IMR-90 (cell line): Measurements from ENCODE around the gene CPOX. TPM values are rescaled to one million over a fixed set of nuclear protein-coding genes. Genes with fewer than 3 reads are reported as not detected.

Experiments used
- ATAC-seq: fragments of 200-7000 bp; cut with Tn5 transposase; 2 replicates; pipeline ENCODE4 v1.9.1; 2020; ENCODE audit warnings: low read depth, mild to moderate bottlenecking, moderate library complexity
- BruUV-seq: library from RNA; stranded (reverse); fragments of 400-500 nt; replicated peaks from 2 replicates; lab custom pipeline; 2021; lab: Mats Ljungman, UMichigan
- CTCF ChIA-PET: fragments of 300-600 bp; formaldehyde crosslinking; extraction: SDS; loops from one replicate; lab custom pipeline; 2021; ENCODE audit warnings: antibody characterized with exemption; lab: Yijun Ruan, JAX
- POLR2A ChIA-PET: fragments of 300-600 bp; sonication (Branson Sonifier 250); formaldehyde crosslinking; loops from one replicate; lab custom pipeline; 2022; ENCODE audit warnings: antibody characterized with exemption; ENCODE audit not compliant: unreplicated experiment; lab: Charles Lee
- DNase-seq: peaks from one replicate; pipeline ENCODE4 v3.0.0; 2013
- H2AFZ ChIP-seq: replicated peaks from 2 replicates; pipeline ENCODE3; 2013; ENCODE audit warnings: low read length, mild to moderate bottlenecking; ENCODE audit not compliant: poor library complexity
- H2AK5ac ChIP-seq: 2 replicates; pipeline ENCODE4 v1.6.1; 2013; ENCODE audit warnings: low read depth, low read length, inconsistent platforms
- H2AK9ac ChIP-seq: replicated peaks from 2 replicates; pipeline ENCODE3; 2013; ENCODE audit warnings: mild to moderate bottlenecking, low read depth, low read length, moderate library complexity; ENCODE audit not compliant: poor library complexity
- H2BK120ac ChIP-seq: 2 replicates; pipeline ENCODE4 v1.6.1; 2013; ENCODE audit warnings: low read depth, low read length, inconsistent platforms
- H2BK15ac ChIP-seq: 3 replicates; pipeline ENCODE4 v1.6.1; 2013; ENCODE audit warnings: low read depth, low read length, inconsistent platforms
- H2BK20ac ChIP-seq: 2 replicates; pipeline ENCODE4 v1.6.1; 2013; ENCODE audit warnings: low read depth, mild to moderate bottlenecking, inconsistent platforms, low read length, moderate library complexity
- H2BK5ac ChIP-seq: 2 replicates; pipeline ENCODE4 v1.6.1; 2013; ENCODE audit warnings: mild to moderate bottlenecking, low read depth, low read length, inconsistent platforms; ENCODE audit not compliant: poor library complexity, severe bottlenecking
- H3K14ac ChIP-seq: replicated peaks from 2 replicates; pipeline ENCODE4 v1.6.1; 2013; ENCODE audit warnings: low read depth, low read length, inconsistent platforms
- H3K18ac ChIP-seq: 2 replicates; pipeline ENCODE4 v1.6.1; 2013; ENCODE audit warnings: low read depth, low read length, control low read depth
- H3K23ac ChIP-seq: 2 replicates; pipeline ENCODE4 v1.6.1; 2013; ENCODE audit warnings: low read depth, low read length, inconsistent platforms
- H3K27ac ChIP-seq: 2 replicates; pipeline ENCODE4 v1.5.1; 2013; ENCODE audit warnings: mild to moderate bottlenecking, control low read depth, low read length; ENCODE audit not compliant: insufficient read depth
- H3K27me3 ChIP-seq: 2 replicates; pipeline ENCODE4 v1.6.1; 2013; ENCODE audit warnings: low read length; ENCODE audit not compliant: control insufficient read depth, insufficient read depth
- H3K36me3 ChIP-seq: 2 replicates; pipeline ENCODE4 v1.6.1; 2013; ENCODE audit warnings: low read length, mixed read lengths; ENCODE audit not compliant: control insufficient read depth, insufficient read depth
- H3K4ac ChIP-seq: 2 replicates; pipeline ENCODE4 v1.6.1; 2013; ENCODE audit warnings: low read depth, low read length, inconsistent platforms
- H3K4me1 ChIP-seq: 2 replicates; pipeline ENCODE4 v1.6.1; 2013; ENCODE audit warnings: low read length, mixed read lengths; ENCODE audit not compliant: control insufficient read depth, insufficient read depth
- H3K4me2 ChIP-seq: 2 replicates; pipeline ENCODE4 v1.6.1; 2013; ENCODE audit warnings: low read depth, mild to moderate bottlenecking, control low read depth, low read length, moderate library complexity
- H3K4me3 ChIP-seq: 2 replicates; pipeline ENCODE4 v1.5.1; 2013; ENCODE audit warnings: low read depth, mild to moderate bottlenecking, control low read depth, low read length, moderate library complexity; ENCODE audit not compliant: insufficient read depth
- H3K56ac ChIP-seq: 2 replicates; pipeline ENCODE4 v1.6.1; 2013; ENCODE audit warnings: low read length, inconsistent platforms; ENCODE audit not compliant: insufficient read depth; ENCODE audit errors: extremely low read depth
- H3K79me1 ChIP-seq, 2 experiments: 2 replicates each; pipeline ENCODE4 v1.6.1; 2013; ENCODE audit warnings: low read length in 2 of 2, inconsistent platforms in 1 of 2, low read depth in 1 of 2
- H3K9ac ChIP-seq: 2 replicates; pipeline ENCODE4 v1.6.1; 2013; ENCODE audit warnings: low read depth, low read length, control low read depth
- H3K9me1 ChIP-seq: 2 replicates; pipeline ENCODE4 v1.6.1; 2013; ENCODE audit warnings: low read length, inconsistent platforms; ENCODE audit not compliant: insufficient read depth
- H3K9me3 ChIP-seq: 2 replicates; pipeline ENCODE4 v1.6.1; 2013; ENCODE audit warnings: low read length; ENCODE audit not compliant: control insufficient read depth, insufficient read depth
- H4K20me1 ChIP-seq: 2 replicates; pipeline ENCODE4 v1.6.1; 2013; ENCODE audit warnings: low read length, inconsistent platforms; ENCODE audit not compliant: insufficient read depth
- H4K5ac ChIP-seq: 2 replicates; pipeline ENCODE4 v1.6.1; 2013; ENCODE audit warnings: mild to moderate bottlenecking, low read depth, low read length, control low read depth
- H4K8ac ChIP-seq, 2 experiments: 2 replicates each; pipeline ENCODE4 v1.6.1; 2013; ENCODE audit warnings: low read depth in 2 of 2, low read length in 2 of 2, control low read depth in 1 of 2, inconsistent platforms in 1 of 2
- H4K91ac ChIP-seq: 2 replicates; pipeline ENCODE4 v1.6.1; 2013; ENCODE audit warnings: low read depth, low read length, inconsistent platforms; ENCODE audit not compliant: insufficient read depth
- FOS ChIP-seq: fragments of 150-350 bp; IDR thresholded peaks from 2 replicates; pipeline ENCODE4 v1.6.1; 2016; ENCODE audit warnings: low read depth, low read length
- MXI1 ChIP-seq: IDR thresholded peaks from 2 replicates; pipeline ENCODE4 v1.6.1; 2012; ENCODE audit warnings: low read depth, mild to moderate bottlenecking, low read length, moderate library complexity, borderline replicate concordance
- RAD21 ChIP-seq: IDR thresholded peaks from 2 replicates; pipeline ENCODE4 v1.6.1; 2012; ENCODE audit warnings: low read length, improper control_type of control experiment
- RCOR1 ChIP-seq: IDR thresholded peaks from 2 replicates; pipeline ENCODE4 v1.6.1; 2012; ENCODE audit warnings: mild to moderate bottlenecking, low read length, improper control_type of control experiment; ENCODE audit not compliant: insufficient replicate concordance
- SMC3 ChIP-seq: fragments of 150-350 bp; IDR thresholded peaks from 2 replicates; pipeline ENCODE4 v1.6.1; 2016; ENCODE audit warnings: low read depth, mild to moderate bottlenecking, antibody characterized with exemption, low read length, moderate library complexity
- WGBS, 2 experiments: methylation state at CpG; one replicate each; pipeline versions ENCODE4 v1.1.5 to v1.1.7; 2013; ENCODE audit warnings: missing lambda C conversion rate in 2 of 2; ENCODE audit not compliant: insufficient read length in 1 of 2; ENCODE audit errors: extremely low coverage in 2 of 2; 5-methylcytosine and 5-hydroxymethylcytosine counted together
- dilution Hi-C: fragments of 300-500 bp; cut with HindIII; formaldehyde crosslinking; loops from one replicate; pipeline ENCODE4 v1.14.3; 2018; ENCODE audit warnings: low sequenced_read_pairs; ENCODE audit not compliant: unreplicated experiment
- in situ Hi-C: fragments of 300-500 bp; cut with MboI; formaldehyde crosslinking; loops from 3 replicates; pipeline ENCODE4 v1.14.3; 2019; ENCODE audit warnings: low sequenced_read_pairs, inconsistent platforms, mixed read lengths
- intact Hi-C: fragments of 100-400 bp; cut with micrococcal nuclease; formaldehyde crosslinking; loops from 2 replicates; pipeline ENCODE4 v1.10.0; 2022
- polyA plus RNA-seq, 3 experiments: library from polyadenylated mRNA; depleted of rRNA; stranded (reverse); fragments of >200 nt; gene quantifications; 2 replicates each; pipeline ENCODE4 v1.2.3, GENCODE V29; 2012; ENCODE audit warnings: low replicate concordance in 1 of 3
- total RNA-seq: library from RNA; depleted of rRNA; stranded (reverse); fragments of >200 nt; gene quantifications from 2 replicates; pipeline ENCODE4 v1.2.3, GENCODE V29; 2012

Gene CPOX
- total and polyA plus RNA-seq, 2 of the 4 experiments (the other 2 are of a cell fraction) = 14.5 to 19.4 TPM

DNA sequence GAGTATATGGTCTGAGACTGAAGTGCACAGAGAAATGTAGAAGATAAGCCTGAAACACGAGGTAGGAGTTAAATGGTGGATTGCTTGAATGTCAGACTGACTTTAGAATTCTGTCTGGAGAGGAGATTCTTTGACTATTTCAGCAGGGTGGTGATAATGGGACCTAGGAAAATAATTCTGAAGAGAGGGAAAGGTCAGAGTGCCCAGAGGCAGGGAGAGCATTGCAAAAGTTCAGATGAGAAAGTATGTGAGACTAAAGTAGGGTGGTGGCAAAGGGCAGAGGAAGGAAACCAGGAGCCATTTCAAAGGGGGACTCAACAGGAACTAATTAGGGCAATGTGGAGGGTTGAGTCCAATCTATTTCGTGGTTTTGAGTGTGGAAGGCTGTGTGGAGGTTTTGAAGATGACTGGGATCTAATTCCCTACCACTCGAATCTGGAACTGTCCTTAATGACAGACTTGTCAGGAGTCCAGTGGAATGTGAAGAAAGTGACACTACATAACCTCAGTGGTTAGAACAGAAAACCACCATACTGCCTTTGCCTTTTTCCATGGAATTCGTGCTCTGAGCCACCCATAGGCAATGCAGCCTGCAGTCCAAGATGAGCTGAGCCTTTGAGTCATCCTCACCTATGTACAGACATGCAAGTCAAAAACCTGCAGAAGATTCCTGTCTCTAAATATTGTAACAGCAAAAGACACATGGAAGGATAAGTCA lies 16.1 kb downstream of the CPOX start:
- Histone ChIP-seq H3K9ac (no peak overlapping the region), H2BK5ac (no peak overlapping the region), H3K18ac (no peak overlapping the region), H2AK9ac (no peak overlapping the region), H3K4me3 (no peak overlapping the region), H3K56ac (no peak overlapping the region), H3K4me1 (peaks cover 2% of the 10 kb centered on the region; the same call in 1 of the 2 replicates), H3K79me1 (no peaks in the 10 kb centered on the region; a peak in 1 of 4 replicates), H4K20me1 (no peaks in the 10 kb centered on the region), H4K91ac (no peak overlapping the region), H2BK120ac (no peak overlapping the region), H2AFZ (no peak overlapping the region), H3K27me3 (no peaks in the 10 kb centered on the region), H4K8ac (no peak overlapping the region), H2BK20ac (no peak overlapping the region), H2BK15ac (no peak overlapping the region), H3K4me2 (no peak overlapping the region), H3K27ac (no peak overlapping the region), H3K14ac (no peak overlapping the region), H3K9me3 (no peaks in the 10 kb centered on the region), H3K9me1 (no peaks in the 10 kb centered on the region), H3K36me3 (peaks cover 9% of the 10 kb centered on the region), H3K4ac (no peak overlapping the region), H2AK5ac (no peak overlapping the region), H3K23ac (no peak overlapping the region), H4K5ac (no peak overlapping the region)
- WGBS, 2 experiments = no CpG with 5 or more reads among the region's 4 CpGs
- intact Hi-C loops (no loop called here), in situ Hi-C loops (loop anchor here (10.0 to 25.0 kb wide), 2 partner anchors 543 to 765 kb away; partner anchors contain the start of genes CRYBG3 and GABRR3), dilution Hi-C loops (no loop called here)
- peak; percentile 65 for ATAC-seq
- POLR2A ChIA-PET = no interaction called here
- peak; percentile 67 for DNase-seq
- CTCF ChIA-PET = no interaction called here
- BruUV-seq = no TSS peak
- TF ChIP-seq RAD21 (no peak), FOS (no peak), MXI1 (no peak), SMC3 (no peak), RCOR1 (no peak)
